GM18909 (cell line): Measurements from ENCODE around the gene CCNYL1.

Source experiments
- ATAC-seq: cut with Tn5 transposase; IDR thresholded peaks from one replicate; pipeline ENCODE4 v1.9.1; 2021; ENCODE audit warnings: mild to moderate bottlenecking; ENCODE audit not compliant: unreplicated experiment, poor library complexity

The CCNYL1 gene

DNA sequence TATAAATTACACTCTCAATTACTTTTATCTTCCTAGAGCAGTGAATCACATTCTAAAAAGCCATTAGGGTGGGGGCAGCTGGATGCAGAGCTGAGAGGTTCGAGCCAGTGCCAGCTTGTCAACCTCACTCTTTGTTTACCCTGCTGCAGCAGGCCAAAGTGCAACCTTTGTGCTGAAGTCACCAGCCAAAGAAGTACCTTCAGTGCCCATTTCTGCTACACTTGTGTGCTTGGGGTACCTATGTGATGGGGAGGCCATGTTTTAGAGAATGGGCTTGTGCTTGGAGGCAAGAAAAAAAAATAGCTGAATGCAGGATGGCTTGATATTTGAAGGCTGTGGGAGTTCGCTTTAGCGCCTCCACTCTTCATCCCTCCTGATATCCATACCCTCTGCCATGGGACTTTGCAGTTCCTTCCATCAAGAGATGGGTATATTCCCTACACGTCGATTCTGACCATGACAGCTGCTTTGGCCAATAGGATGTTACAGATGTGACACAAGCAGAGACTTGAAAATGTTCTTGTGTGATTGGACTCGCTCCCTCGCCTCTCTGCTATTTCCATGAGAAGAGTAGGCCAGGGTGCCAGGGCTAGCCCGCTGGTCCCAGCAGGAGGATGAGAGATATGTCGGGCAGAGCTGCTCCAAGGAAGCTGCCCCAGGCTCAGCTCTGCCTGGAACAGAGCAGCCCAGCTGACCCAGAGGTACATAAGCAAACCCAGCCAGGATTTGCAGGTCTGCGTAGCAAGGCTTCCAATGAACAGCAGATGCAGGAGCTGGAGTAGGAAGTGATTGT lies 71.0 kb downstream of the CCNYL1 start:
- ATAC-seq, result no peak

DNA sequence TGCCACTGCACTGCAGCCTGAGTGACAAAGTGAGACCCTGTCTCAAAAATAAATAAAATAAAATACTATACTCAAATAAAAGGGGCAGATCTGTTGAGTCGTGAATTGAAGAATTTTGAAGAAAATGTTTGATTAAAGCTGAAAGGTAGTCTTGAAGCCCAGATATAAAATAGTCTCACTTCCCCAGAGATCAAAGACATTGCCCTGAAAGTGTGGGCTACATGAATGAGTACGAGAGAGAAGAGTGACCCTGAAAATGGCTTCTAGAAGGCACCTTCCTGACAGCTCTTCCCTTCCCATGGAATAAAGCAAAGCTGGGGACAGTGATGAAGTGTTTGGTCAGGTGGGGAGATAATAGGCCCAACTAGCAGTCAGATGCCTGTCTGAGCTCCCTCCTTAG lies 72.1 kb downstream of the CCNYL1 start:
- no peak for ATAC-seq

DNA sequence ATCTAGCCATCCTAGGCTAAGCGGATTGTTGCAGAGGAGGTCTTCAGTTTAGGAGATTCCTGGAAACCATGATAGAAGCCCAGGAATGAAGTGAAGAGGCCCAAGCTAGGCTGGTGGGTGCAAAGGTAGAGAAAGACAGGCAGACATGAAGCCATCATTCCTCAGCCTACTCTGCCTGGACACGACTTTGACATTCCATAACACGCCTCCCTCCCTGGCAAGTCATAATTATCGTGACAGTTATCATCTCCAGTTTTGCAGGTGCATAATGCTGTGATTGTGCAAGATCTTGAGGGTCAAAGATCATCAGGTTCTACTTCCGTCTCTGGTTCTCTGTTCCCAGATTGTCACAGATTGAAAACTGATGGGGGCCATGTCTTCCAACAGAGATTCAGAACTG lies 73.5 kb downstream of the CCNYL1 start:
- no peak for ATAC-seq

DNA sequence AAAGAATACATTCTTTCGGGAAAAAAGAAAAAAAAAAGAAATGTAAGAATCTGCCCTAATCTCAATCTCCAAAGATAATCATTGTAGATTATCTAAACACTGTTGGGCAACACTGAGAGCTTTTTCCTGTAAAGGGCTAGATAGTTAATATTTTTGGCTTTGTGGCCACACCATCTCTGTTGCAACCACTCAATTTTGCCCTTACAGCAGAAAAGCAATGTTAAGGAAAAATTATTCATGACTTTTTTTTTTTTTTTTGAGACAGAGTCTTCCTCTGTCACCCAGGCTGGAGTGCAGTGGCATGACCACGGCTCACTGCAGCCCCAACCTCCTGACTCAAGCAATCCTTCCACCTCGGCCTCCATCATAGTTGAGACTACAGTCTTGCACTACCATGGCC lies 75.6 kb downstream of the CCNYL1 start:
- ATAC-seq, result no peak

DNA sequence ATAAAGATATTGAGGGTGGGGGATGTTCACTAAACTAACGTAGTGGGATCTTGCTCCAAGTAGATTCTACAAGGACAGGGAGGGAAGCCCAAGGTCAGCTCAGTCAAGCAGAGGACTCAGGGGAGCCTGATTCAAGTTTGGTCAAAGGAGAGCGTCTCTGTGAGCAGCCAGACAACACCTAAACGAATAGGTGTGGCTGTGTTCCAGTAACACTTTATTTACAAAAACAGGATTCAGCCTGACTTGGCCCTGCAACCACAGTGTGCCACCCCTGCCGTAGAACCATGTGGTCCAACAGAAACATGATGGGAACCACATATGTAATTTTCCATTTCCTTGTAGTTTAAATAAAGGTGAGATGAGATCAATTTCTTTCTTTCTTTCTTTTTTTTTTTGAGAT lies 76.4 kb downstream of the CCNYL1 start:
- ATAC-seq, result no peak

DNA sequence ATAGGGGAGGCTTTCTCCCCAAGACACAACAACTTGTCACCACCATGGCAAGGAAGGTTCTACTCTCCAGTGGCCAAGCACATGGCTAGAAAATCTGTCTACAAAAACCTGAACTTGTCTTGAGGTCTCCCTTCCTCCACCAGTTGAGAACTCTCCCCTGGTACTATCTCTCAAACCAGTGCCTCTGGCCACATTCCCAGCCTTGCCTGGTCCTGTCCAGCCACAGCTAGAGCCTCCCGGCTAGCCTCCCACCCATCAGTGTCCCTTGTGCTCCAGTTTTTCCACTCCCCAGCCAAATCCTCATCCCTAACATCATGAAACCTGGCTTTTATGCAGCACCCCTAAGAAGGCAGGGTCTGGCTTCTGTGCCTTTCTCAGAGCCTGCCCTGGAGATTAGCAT lies 79.5 kb downstream of the CCNYL1 start:
- no peak for ATAC-seq

DNA sequence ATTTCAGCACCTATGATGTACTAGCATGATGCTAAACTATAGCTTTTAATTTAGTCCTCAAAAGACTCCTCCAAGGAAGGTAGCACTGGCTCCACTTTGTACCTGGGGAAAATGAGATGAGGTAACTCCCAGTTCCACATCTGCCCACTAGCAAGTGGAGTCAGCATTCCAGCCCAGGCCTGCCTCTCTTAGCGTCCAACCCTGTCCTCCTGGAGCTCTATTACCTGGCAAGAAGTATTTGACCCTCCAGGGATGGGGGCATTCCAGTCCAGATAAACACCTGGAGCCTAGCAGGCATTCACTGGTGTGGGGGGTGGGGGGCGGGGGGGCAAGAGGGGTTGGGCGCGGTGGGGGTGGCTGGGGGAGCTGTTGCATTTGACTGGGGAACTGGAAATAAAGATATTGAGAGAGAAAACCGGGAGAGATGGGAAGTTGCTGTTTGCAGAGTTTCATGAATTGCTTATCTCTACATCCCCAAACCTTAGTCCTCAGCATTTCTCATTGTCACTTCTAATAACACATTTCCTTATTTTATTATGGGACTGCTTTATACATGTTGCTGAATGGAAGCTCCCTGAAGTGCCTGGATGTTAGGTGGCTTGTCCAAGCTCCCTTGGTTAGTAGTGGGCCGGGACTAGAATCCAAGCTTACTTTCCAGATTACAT lies 80.3 kb downstream of the CCNYL1 start:
- ATAC-seq, result no peak

DNA sequence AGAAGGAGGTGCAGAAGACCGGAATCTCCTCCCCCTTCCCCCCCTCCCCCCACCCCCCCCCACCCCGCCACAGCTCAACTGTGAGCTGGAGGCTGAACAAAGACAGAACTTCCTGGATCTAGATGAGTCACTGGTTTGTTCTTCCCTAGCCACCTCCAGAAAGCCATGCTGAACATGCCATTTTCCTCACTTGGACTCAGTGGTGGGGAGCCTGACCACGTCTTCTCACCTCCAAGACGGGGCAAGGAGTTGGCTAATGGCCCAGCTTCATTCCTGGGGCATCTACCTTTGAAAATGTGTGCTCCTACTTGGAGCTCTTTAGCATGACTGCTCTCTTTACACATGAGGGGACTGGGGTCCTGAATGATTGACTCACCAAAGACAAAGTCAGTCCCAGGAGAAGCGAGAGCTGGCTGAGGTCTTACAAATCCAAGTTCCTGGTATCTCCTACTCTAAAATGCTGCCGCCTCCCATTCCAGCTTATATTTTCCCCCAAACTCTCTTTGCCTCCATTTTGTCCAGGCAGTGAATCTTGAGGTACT lies 80.9 kb downstream of the CCNYL1 start:
- ATAC-seq, result peak; percentile 54

DNA sequence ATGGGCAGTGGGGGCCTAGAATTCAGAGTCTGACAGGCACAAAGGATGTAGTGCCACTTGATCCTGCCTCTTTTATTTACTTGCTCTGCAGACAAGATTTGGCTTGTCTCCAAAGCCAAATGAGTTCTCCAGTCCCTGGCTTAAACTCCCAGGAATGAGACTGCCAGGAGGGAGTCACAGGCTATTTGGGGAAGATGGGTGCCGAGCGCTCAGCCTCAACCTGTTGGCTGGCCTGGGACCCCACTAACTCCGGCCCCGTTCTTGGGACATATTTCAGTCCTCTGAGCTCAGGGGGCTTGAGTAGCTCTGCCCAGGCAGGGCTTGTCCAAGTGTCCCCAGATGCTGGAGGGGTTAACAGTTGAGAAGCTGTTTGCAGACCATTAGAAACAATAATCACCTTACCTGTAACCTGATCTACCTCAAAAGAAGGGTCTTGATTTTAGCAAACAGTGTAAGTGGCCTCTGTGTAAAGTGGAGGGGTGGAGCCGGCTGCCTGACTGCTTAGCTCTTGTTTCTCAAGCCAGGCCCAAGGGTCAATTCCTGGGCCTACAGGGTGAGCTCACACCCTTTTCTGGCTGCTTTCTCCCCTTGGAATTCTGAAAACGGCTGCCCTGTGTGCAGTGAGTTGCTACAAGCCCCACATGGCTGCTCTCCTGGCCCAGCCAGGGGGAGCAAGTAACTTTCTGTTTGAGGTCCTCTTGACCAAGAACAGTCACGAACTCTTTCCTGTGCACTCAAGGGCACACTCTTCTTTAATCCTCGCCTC lies 85.3 kb downstream of the CCNYL1 start:
- ATAC-seq, result no peak

DNA sequence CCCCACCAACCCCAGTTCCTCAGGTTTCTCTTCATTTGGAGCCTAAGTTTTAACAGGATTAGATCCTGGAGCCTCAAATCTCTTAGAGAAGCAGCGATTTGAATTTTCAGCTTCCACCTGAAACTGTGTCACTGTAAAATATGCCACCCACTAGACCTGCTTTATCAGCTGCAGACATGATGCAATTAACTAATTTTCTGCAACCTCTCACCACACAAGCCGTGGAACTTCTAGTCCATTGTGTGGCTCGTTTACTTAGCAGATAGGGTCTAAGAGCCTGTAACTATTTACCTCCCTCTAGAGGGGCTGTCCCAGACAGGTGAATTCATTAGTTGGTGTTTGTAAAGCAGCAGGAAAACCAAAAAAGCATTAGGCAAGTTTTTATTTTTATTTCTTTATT lies 89.8 kb downstream of the CCNYL1 start:
- ATAC-seq, result no peak

DNA sequence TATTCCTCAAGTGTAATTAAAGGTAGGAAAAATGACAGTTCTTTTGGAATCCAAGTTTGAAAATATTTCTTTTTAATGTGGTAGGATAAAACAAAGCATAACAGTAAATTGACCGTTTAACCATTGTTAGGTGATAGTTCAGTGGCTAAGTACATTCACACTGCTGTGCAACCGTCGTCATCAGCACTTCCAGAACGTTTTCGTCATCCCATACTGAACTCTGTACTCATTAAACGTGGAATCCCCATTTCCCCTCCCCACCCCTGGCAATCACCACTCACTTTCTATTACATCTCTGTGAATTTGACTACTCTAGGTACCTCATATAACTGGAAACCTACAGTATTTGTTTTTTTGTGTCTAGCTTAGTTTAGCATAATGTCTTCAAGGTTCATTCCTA lies 91.2 kb downstream of the CCNYL1 start:
- ATAC-seq, result no peak
